Amygdala (tissue), 56 donors: ENCODE results near the gene PHACTR1.

ENCODE experiments used
- DNase-seq, 56 donors: peaks; one replicate each; lab custom pipeline; 2025; lab: John Stamatoyannopoulos, UW

PHACTR1 gene

DNA sequence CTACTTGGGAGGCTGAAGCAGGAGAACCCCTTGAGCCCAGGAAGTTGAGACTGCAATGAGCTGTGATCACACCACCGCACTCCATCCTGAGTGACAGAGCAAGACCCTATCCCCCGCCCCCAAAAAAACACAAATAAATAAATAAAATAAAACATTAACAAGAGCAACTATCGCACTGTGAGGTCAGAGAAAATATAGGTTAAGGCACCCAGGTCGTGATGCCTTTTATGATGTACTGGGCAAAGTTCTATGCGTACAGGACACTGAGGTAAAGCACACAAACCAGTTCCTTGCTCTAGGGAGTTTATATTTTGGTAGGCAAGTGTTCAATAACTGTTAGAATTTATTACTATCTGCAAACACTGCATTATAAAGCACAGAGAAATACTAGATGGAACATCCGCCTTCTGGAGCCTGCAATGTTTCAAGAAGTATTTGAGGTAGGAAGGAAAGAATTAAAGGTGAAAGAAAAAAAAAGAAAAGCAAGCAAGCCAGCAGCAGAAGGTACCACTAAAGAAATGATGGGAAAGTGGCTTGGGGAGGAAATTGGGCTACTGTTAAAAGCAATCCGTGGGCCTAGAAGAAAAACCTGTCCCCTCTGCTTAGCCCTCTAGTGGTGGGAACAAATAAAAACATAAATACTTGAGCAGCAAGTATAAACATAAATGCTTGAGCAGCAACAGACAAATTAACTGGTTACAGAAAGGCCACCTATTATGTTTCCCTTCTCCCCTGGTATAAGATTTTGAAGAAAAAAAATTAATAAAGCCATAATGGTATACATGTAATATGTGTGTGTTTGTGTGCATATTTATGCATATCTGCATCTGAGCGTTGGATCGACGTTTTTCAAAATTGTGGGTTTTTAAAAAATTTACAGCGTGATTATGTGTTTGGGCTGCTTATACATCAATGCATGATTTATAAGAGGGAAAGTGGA lies 128.0 kb downstream of the PHACTR1 start:
- DNase-seq, result no peak

DNA sequence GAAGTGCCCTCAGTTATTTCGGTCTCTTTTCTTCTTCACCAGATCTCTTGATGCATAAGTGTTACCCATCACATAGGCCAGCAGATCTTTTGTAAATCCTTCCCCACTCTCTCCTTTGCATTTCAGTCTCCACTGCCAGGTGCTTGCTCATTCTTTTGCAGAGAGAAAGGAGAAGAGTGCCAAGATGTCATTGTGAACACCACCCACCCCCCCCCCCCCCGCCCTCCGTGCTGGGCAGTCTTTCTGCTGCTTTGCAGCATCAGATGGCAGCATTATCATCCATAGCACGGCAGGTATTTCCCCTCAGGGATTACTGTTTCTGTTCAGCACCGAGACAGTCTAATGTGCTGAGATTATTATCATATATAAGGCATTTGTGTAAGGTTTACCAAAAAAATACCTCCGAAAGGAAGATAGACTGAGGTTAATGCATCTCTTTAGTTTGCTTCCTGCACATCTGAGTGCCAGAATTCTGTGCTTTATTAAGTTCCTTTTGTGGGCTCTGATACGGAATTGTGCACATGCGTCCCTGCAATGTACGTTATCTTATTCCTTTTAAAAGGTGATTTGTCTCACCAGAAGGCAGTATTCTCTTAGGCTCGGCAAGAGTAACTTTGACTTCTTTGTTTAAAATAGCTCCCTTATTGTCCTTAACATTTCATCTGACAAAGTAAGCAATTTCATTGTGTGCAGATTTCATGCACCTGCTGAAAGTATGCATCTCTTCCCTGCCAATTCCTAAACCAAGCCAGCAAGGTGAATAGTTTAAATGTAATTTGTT lies 128.8 kb downstream of the PHACTR1 start:
- no peak for DNase-seq

DNA sequence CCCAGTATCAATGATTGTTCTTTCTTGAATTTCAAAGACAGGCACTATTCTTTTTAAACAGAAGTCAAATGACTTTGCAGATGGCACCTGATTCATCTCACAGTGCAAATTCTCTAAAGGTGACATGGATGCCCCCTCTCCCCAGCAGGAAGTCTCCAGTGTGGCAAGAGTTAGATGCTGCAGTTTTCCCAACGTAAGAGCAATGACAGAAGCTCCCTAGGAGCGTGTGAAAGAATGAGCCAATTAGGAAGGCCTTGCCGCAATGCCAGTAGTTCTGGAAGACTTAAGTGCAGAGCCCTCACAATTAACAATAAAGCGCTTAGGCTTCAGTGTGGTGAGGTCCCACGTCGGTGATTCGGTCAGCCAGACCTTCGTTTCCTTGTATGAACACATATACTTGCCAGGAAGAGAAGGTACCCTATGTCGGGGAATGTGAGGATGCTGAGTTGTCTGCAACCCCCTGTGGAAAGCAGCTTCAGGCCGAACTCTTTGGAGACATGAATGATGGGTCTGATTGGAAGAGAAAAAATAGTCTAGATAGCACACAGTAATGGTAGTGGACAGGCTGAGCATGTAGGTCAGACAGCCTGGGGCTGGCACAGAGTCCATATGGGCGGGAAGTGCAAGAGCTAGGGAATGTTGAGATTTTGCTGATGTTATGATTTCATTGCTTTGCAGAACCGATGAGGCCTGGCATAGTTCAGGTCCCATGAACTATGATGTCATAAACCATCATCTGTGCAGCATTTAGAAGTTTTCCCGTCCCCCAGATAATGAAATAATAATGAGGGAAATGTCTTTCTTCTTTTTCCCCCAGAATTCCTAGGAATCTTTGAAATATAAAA lies 132.6 kb downstream of the PHACTR1 start:
- DNase-seq, result no peak

DNA sequence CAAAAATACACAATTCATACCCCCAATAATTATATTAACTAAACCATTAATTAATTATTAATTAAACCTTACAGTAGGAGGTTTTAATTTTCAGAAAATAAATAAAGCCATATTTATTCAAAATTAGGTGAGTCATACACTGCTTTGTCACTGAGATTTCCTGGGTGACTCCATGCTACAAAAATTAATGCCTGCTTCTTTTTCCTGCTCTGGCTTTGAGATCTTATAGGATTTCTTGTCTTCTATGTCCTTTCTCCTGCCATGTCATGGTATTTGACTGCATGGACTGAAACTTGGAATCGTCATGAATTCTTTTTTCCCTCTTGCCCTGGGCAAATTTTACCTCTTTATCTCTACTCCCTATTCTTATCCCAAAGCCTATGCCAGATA lies 133.2 kb downstream of the PHACTR1 start:
- DNase-seq, result no peak

DNA sequence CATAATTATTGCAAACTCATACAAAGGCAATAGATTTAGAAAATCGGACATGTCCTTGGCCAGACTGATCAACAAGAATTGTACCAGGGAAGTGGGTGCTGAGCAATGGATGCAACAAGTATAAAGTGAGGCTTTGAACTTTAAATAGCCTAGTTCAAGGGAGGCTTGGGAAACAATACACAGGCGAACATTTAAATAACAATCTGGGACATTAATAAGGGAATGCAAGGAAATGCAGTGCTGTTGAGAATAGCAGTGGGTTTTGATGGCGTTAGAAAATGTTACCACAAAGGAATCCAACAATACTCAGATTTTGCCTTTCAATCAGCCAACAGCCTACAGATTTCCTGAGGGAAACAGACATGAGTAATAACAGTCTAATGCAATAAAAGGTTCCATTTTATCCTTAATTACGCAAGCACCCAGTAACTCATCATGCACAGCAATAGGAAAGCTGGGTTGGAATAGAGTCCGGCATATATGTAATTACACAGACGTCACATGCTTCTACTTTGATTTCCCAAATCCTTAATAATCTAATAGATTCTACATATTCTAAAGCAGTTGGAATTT lies 134.6 kb downstream of the PHACTR1 start:
- DNase-seq, result no peak

DNA sequence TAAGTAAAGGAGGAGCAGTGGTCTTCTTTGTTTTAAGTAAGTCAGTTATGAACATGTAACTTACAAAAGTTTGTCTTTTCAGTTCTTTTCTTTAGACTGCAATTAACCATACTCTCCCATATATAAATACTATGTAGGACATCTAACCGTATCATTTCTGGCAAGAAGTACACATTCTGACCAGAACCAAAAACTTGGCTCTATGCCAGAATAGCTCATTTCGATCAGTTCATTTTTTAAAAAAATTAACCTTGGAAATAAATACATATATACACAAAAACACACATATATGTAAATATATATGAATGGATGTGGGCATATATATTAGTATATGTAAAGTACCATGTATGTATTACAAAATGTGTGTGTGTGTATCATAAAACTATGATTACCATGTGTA lies 145.0 kb downstream of the PHACTR1 start:
- no peak for DNase-seq

DNA sequence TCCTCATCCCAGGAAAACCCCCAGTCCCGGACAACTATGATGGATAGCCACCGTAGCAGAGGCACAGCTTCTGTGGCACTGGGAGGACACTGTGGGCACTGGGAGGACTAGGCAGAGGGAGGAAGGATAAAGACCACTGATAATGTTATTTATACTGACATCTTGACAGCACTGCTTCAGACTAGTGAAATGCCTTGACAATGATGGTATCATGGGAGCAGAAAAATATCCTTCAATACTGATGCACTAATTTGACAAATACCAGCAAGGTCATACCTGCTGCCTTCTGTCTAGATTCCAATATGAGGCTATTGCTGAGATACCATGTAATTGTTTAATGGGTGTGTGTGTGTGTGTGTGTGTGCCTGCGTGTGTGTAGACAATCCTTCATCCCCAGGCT lies 148.6 kb downstream of the PHACTR1 start:
- DNase-seq, result no peak

DNA sequence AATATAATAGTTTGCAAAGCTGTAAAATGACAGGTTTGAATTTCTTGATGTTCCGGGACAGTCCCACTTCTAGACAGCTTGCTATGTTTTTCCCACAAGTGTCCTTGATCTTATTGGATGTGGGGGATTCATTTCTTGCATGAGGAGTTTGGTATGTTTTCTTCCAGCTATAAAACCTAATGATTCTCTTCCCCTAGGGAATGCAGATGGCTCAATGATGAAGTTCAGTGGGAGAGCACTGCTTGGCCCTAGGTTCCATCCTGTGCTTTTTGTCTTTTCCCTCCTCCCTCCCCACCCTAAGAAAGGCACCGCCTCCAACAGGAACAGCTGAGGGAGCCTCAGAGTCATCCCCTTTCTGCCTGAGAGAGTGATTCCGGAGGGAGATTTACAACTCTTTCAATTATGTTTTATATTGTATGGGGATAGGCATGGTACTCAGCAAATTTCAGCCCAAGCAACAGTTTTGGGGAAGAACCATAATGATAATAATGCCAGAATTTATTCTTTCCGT lies 149.2 kb downstream of the PHACTR1 start:
- DNase-seq, result no peak

DNA sequence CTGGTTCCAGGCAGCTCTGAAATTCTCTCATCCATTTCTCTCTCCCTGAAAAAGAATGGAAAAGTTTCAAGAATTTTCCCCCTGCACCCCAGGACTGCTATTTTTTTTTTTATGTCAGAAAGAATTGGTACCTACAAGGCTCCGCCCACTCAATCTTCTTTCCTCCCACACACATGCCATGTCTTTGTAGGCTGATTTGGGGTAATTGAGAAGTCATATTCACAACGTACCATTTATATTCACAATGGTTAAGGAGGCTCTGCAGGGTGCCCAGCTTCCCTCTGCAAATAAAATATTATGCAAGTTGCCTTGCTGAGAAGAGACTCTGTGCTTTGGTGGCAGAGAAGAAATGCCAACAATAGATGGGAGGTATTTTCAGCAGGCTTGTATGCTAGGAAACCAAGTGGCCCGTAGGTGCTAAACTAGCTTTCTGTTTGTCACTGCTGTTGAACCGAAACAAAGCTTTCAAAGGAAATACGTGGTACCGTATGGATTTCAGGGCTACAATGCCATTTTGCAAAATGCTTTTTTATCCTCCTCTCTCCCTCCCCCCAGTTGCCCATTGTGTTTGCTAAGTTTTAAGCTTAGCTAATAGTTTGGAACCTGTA lies 150.0 kb downstream of the PHACTR1 start:
- no peak for DNase-seq

DNA sequence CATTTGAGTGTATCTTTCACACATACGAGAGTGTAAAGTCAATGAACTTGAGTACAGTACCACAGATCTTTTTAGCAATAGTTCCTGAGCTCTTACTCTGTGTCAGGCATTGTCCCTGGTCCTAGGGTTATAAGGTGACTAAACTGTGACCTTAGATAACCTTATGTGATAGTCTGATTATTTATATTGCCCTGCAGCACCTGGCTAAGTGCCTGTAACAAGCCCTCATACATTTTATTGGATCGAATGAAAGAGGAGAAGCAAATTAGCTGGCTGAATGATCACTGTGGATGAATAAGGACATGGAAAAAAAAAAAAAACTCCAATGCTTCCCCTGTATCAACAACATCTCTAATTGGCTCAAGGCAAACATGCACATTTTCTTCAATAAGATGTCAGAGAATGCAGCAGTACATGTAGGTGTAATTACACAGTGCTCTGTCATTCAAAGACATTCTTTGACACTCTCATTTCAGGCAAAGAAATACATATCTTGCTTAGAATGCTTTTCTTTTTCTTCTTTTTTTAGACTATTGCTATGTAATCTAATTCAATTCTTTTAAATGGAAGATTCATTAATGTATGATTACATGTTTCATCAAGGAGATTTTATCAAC lies 153.4 kb downstream of the PHACTR1 start:
- no peak for DNase-seq

DNA sequence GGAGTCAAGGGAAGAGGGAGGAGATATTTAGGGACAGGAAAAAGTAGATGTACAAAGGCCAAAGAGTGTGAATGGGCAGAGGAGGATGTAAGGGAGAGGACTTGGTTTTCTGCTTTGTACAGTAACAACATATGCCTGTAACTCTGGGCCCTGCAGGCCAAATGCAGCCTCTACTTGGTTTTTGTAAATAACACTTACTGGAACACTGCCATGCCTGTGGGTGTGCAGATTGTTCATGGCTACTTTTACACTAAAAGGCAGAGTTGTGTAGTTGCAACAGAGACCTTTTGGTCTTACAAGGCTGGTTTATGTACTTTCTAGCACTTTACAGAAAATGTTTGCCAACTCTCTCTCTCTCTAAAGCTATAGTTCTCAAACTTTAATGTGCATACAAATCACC lies 157.1 kb downstream of the PHACTR1 start:
- no peak for DNase-seq

DNA sequence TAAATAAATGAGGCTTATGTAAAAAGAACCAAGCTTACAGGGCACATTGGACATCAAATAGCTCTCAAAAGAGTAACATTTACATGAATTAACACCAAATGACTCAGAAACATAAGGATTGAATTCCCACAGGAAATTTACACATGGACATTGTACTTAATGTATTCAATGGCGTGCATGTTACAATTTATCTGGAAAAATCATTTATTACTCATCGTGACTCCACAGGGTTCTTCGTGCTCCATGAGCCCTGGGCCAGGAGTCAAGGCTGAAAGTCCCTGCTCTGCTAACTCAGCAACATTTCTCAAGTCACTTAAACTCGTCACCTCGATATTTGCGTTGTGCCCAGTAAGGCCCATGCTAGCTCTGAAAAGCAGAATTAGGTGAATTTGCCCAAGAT lies 158.5 kb downstream of the PHACTR1 start:
- no peak for DNase-seq

DNA sequence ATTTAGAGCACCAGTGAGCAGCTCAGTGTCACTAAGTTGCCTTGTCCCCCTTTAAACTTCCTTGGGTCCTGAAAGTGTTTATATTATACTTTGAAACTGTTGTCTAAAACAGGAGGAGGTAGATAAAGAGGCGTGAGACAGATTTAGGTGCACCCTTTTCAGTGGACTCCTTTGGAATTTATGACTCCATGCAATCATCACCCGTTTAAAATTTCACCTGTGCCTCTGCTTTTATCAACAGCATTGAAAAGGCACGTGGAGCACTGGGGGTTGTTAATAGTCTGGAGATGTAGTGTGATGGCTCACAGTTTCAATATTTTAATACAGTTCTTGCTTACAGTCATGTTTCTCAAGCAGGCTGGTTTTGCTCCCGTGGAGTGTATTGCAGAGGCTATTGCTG lies 162.2 kb downstream of the PHACTR1 start:
- no peak for DNase-seq

DNA sequence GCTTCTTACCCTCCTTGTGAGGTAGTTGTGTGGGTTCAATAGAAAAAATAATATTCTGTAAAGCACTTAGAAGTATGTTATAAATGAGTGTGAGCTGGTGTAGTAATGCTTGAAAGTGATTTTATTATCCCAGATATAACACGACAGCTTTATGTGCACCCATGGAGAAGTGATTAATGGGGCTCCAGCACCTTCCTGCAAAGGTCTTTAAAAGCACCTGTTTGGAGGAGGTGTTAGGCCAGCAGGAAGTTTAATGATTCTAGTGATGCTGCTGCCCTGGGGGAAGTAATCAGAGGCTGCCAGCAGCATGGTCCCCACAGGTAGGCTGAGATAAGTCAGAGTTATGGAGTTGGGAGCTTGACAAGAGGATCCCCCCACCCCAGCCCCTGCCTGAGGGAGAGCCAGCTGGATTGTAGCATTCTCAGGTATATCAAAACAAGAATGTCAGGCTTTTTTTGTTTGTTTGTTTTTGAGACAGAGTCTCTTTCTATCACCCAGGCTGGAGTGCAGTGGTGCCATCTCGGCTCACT lies 166.3 kb downstream of the PHACTR1 start:
- DNase-seq, result no peak

DNA sequence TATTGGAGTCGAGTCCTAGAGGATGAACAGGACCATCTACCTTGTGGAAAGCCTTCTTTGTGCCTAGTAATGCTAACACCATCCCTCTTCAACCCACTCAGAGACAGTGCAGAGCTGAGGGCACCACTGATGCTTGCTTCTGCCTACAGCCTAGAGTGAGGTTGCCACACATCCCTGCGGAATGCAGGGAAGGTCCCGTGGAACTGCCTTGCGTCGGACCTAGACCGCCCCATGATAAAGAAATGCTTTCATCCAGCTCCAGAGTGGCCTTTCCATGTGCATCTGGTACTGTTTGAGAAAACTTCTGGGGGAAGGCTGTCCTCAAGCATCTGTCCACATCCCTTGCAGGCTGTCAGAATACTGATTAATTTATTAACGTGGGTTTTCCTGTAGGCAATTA lies 168.4 kb downstream of the PHACTR1 start:
- DNase-seq, result no peak

DNA sequence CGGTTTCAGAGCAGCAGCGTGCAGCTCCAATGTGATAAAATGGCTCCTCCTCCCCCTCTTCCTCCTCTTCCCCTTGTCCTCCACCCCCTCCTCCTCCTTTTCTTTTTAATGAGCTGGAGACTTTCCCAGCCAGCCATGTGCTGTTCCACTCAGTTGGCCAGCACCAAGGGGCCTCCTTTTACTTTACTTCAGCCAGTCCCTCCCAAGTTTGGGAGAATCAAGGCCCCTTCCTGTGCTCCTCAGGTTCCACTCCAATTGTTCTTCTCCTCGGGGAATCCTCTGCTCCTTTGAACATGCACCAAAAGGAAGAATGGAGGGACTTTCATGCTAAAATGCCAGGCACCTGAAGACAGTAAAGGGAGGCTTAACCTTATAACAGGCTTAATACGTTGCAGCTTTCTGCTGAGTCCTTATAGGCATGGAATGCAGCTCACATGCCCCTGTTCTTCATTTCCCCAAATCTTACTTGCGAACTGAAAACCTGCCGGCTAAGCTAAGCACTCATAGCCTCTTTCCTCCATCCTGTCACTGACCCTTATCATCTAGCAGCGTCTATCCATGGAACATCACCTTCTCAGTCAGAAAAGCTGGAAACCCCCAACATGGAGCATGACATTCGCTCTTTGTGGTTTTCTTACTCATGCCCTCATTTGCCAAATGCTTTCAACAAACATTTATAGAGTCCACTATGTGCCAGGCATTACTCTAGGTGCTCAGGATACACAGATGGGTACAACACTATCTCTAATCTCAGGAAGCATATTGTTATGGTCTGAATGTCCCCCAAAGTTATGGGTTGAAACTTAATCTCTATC lies 170.6 kb downstream of the PHACTR1 start:
- peak in 7 of 56 donors; percentile 10 to 38 (median 20) for DNase-seq

DNA sequence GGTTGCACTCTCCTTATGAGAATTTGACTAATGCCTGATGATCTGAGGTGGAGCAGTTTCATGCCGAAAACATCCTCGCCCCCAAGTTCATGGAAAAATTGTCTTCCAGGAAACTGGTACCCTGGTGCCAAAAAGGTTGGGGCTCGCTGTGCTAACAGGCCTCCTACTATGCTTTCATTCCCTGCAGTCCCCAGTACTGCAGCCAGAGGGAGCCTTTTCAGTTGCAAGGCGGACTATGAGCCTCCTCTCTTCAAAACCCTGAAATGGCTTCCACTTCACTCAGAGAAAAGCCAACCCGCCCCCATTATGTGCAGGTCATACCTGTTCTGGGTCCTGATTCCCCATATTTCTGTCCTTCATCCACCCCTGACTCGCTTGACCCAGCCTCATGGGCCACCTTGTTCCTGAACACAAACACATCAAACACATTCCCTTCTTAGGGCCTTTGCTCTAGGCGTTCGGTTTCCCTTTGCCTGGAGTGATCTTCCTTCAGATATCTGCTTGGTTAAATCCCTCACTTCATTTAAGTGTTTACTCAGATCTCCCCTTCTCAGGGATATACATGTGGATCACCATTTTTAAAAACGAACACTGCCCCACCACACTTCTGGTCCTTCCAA lies 173.7 kb downstream of the PHACTR1 start:
- DNase-seq, result no peak

DNA sequence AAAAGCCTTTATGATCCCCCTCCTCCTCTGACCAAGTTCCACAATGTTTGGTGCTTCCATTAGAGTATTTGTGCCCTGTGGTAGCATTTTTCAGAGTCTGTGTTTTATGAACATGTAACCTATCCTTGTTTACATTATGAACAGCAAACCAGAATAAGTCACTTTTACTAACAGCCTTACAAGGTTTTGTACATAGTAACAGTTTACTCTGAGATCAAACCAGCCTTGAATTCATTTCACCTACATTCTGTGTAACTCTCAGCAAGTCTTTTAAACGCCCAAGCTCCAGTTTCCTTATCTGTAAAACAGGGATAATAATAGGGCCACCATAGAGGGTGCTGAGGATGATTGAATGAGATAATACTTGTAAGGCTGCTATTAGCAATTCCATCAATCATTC lies 175.0 kb downstream of the PHACTR1 start:
- DNase-seq, result no peak
